Fibroblast of lung (primary cell): ENCODE results near the gene PLEKHA1. TPM values are rescaled to one million over a fixed set of nuclear protein-coding genes. Genes with fewer than 3 reads are reported as not detected.

Experiments
- DNase-seq, 2 donors: peaks; one replicate each; pipeline versions ENCODE4 v3.0.0 to v3.0.0-alpha.2; 2010; ENCODE audit warnings: low read depth in 2 of 2
- H2AFZ ChIP-seq: 2 replicates; pipeline ENCODE4 v1.5.1; 2012; ENCODE audit warnings: low read length, control low read depth, inconsistent platforms
- H3K27ac ChIP-seq: 2 replicates; pipeline ENCODE4 v1.5.1; 2011; ENCODE audit warnings: low read length, control low read depth; ENCODE audit not compliant: insufficient read depth
- H3K27me3 ChIP-seq: 2 replicates; pipeline ENCODE4 v1.5.1; 2011; ENCODE audit warnings: mild to moderate bottlenecking, low read length; ENCODE audit not compliant: control insufficient read depth, insufficient read depth
- H3K36me3 ChIP-seq: 2 replicates; pipeline ENCODE4 v1.5.1; 2011; ENCODE audit warnings: low read length; ENCODE audit not compliant: control insufficient read depth, insufficient read depth
- H3K4me1 ChIP-seq: 2 replicates; pipeline ENCODE4 v1.5.1; 2011; ENCODE audit warnings: low read length; ENCODE audit not compliant: control insufficient read depth, insufficient read depth; ENCODE audit errors: extremely low read depth
- H3K4me2 ChIP-seq: 2 replicates; pipeline ENCODE4 v1.5.1; 2011; ENCODE audit warnings: low read length, control low read depth; ENCODE audit not compliant: insufficient read depth; ENCODE audit errors: extremely low read depth
- H3K4me3 ChIP-seq, 4 experiments: fragments of 200-600 bp in 1 of 4; sonication (generic) in 1 of 4; replicated peaks in 1 of 4; 2 replicates each; pipeline ENCODE4 v1.5.1; 2011 to 2016; ENCODE audit warnings: low read length in 4 of 4, low read depth in 3 of 4, mild to moderate bottlenecking in 3 of 4, control low read depth in 2 of 4, inconsistent platforms in 1 of 4, mixed read lengths in 1 of 4; ENCODE audit not compliant: insufficient read depth in 1 of 4; ENCODE audit errors: control extremely low read depth in 1 of 4
- H3K79me2 ChIP-seq: 2 replicates; pipeline ENCODE4 v1.5.1; 2012; ENCODE audit warnings: mild to moderate bottlenecking, low read length, inconsistent platforms; ENCODE audit not compliant: control insufficient read depth, insufficient read depth
- H3K9ac ChIP-seq: 2 replicates; pipeline ENCODE4 v1.5.1; 2011; ENCODE audit warnings: mild to moderate bottlenecking, low read length, control low read depth; ENCODE audit not compliant: insufficient read depth
- H3K9me3 ChIP-seq: 2 replicates; pipeline ENCODE4 v1.5.1; 2012; ENCODE audit warnings: low read depth, low read length; ENCODE audit not compliant: control insufficient read depth, insufficient read depth
- H4K20me1 ChIP-seq: 2 replicates; pipeline ENCODE4 v1.5.1; 2011; ENCODE audit warnings: low read length; ENCODE audit not compliant: control insufficient read depth, insufficient read depth; ENCODE audit errors: extremely low read depth
- CTCF ChIP-seq, 2 donors: IDR thresholded peaks in 1 of 2; conservative IDR thresholded peaks in 1 of 2; 1 replicate in 1 of 2; 2 replicates in 1 of 2; pipeline ENCODE4 v1.5.1; 2011 to 2012; ENCODE audit warnings: low read length in 2 of 2, control low read depth in 1 of 2, inconsistent platforms in 1 of 2, low read depth in 1 of 2, mild to moderate bottlenecking in 1 of 2
- EZH2 ChIP-seq: IDR thresholded peaks from 2 replicates; pipeline ENCODE4 v1.5.1; 2012; ENCODE audit warnings: low read length, control low read depth, mild to moderate bottlenecking; ENCODE audit errors: missing control alignments
- polyA plus RNA-seq, 2 donors: library from polyadenylated mRNA; depleted of rRNA in 1 of 2; stranded (reverse) in 1 of 2; unstranded in 1 of 2; fragments of >200 nt; gene quantifications; 2 replicates each; pipeline ENCODE4 v1.2.1, GENCODE V29; 2011 to 2012; ENCODE audit warnings: missing spikeins in 1 of 2
- total RNA-seq: library from RNA; depleted of rRNA; stranded (reverse); fragments of >200 nt; gene quantifications from 2 replicates; pipeline ENCODE4 v1.2.1, GENCODE V29; 2014

PLEKHA1 gene
- total and polyA plus RNA-seq, 2 donors (not counting 1 experiment from before 2014, with no cell fraction given), result 14.4 to 37.9 TPM

- no peak for DNase-seq
- Histone ChIP-seq H3K9ac (no peak overlapping the region), H3K27ac (no peak overlapping the region), H3K4me1 (peaks cover 3% of the 10 kb centered on the region), H4K20me1 (no peaks in the 10 kb centered on the region), H3K9me3 (no peaks in the 10 kb centered on the region), H2AFZ (no peak overlapping the region), H3K79me2 (no peaks in the 10 kb centered on the region), H3K36me3 (no peaks in the 10 kb centered on the region), H3K27me3 (no peaks in the 10 kb centered on the region), H3K4me3 (no peak overlapping the region), H3K4me2 (no peak overlapping the region)
- no peak for TF ChIP-seq EZH2
- no peak for TF ChIP-seq CTCF (conservative IDR thresholded peaks at IDR 0.05 in 1 of 2, IDR thresholded peaks at IDR 0.05 in 1 of 2; ENCODE audit: low read depth in 1 of 2, low read length in 2 of 2)
Measured at GRCh38 chr10:122481296-122482056, 107.0 kb downstream of the PLEKHA1 start.

Other genes starting within 250 kb of the PLEKHA1 start
- gene BTBD16, start 103.4 kb upstream of the PLEKHA1 start, total RNA-seq, result not detected in 2 replicates
- gene BTBD16, start 103.4 kb upstream of the PLEKHA1 start, polyA plus RNA-seq, result not detected in 2 replicates
- gene ARMS2, start 79.9 kb downstream of the PLEKHA1 start, total RNA-seq, result not detected in 2 replicates
- not detected in 2 replicates for gene ARMS2, start 79.9 kb downstream of the PLEKHA1 start, polyA plus RNA-seq
- 109 and 198 TPM in 2 replicates for gene HTRA1, start 86.8 kb downstream of the PLEKHA1 start, total RNA-seq
- 178 and 216 TPM in 2 replicates for gene HTRA1, start 86.8 kb downstream of the PLEKHA1 start, polyA plus RNA-seq
- gene DMBT1, start 186.0 kb downstream of the PLEKHA1 start, total RNA-seq, result under 0.01 TPM in 2 replicates
- not detected in 2 replicates for gene DMBT1, start 186.0 kb downstream of the PLEKHA1 start, polyA plus RNA-seq